ENCODE data around the gene HECA. TPM values are rescaled to one million over a fixed set of nuclear protein-coding genes. Genes with fewer than 3 reads are reported as not detected.

The HECA gene
- total and polyA plus RNA-seq, 4 donors: 2.3 to 11.1 (median 5.9) TPM

DNA sequence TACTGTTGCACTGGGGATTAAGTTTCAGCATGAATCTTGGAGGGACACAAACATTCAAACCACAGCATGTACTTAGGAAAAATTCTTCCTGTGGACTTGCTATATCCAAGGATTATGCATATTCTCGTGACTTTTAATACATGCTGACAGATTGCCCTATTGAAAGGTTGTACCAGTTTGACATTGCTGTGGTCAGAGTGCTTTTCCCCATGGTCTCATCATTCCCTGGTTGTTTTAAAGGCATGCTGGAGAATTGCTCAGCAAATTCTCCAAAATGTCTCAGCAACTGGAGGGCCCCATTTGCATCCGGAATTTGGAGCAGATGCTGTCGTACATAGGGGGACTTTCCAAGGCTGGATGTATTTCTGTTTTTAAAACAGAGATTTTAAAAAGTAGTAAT, 7.4 kb downstream of the HECA start:
- H3K9ac ChIP-seq (ENCODE audit: low read depth in 1 of 2, low read length in 2 of 2): no peak overlapping the region
- H3K27ac ChIP-seq (ENCODE audit: low read depth in 1 of 2, low read length in 2 of 2): no peak overlapping the region
- no peaks in the 10 kb centered on the region for H3K27me3 ChIP-seq (ENCODE audit: control insufficient read depth in 4 of 4, insufficient read depth in 4 of 4, low read length in 3 of 4)
- no peaks in the 10 kb centered on the region for H3K9me3 ChIP-seq (ENCODE audit: control insufficient read depth in 4 of 4, low read length in 3 of 4)
- WGBS: 95% methylated on average over 3 of the region's 3 CpGs
- no peak for DNase-seq (ENCODE audit: low spot score)
- TF ChIP-seq, protein P1, sequence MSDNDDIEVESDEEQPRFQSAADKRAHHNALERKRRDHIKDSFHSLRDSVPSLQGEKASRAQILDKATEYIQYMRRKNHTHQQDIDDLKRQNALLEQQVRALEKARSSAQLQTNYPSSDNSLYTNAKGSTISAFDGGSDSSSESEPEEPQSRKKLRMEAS (IDR thresholded peaks at IDR 0.05): no peak
- TF ChIP-seq HNF4A (conservative IDR thresholded peaks at IDR 0.05) (no peak), FOXA1 (IDR thresholded peaks at IDR 0.05) (no peak), FOXA2 (IDR thresholded peaks at IDR 0.05) (no peak), RXRA (IDR thresholded peaks at IDR 0.05) (no peak), TAF1 (conservative IDR thresholded peaks at IDR 0.05) (no peak), HNF4G (IDR thresholded peaks at IDR 0.05) (no peak), NR2F2 (IDR thresholded peaks at IDR 0.05) (no peak), RAD21 (IDR thresholded peaks at IDR 0.05) (no peak)
- TF ChIP-seq, protein P2, sequence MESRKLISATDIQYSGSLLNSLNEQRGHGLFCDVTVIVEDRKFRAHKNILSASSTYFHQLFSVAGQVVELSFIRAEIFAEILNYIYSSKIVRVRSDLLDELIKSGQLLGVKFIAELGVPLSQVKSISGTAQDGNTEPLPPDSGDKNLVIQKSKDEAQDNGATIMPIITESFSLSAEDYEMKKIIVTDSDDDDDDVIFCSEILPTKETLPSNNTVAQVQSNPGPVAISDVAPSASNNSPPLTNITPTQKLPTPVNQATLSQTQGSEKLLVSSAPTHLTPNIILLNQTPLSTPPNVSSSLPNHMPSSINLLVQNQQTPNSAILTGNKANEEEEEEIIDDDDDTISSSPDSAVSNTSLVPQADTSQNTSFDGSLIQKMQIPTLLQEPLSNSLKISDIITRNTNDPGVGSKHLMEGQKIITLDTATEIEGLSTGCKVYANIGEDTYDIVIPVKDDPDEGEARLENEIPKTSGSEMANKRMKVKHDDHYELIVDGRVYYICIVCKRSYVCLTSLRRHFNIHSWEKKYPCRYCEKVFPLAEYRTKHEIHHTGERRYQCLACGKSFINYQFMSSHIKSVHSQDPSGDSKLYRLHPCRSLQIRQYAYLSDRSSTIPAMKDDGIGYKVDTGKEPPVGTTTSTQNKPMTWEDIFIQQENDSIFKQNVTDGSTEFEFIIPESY (IDR thresholded peaks at IDR 0.05): no peak
- TF ChIP-seq, protein P3, sequence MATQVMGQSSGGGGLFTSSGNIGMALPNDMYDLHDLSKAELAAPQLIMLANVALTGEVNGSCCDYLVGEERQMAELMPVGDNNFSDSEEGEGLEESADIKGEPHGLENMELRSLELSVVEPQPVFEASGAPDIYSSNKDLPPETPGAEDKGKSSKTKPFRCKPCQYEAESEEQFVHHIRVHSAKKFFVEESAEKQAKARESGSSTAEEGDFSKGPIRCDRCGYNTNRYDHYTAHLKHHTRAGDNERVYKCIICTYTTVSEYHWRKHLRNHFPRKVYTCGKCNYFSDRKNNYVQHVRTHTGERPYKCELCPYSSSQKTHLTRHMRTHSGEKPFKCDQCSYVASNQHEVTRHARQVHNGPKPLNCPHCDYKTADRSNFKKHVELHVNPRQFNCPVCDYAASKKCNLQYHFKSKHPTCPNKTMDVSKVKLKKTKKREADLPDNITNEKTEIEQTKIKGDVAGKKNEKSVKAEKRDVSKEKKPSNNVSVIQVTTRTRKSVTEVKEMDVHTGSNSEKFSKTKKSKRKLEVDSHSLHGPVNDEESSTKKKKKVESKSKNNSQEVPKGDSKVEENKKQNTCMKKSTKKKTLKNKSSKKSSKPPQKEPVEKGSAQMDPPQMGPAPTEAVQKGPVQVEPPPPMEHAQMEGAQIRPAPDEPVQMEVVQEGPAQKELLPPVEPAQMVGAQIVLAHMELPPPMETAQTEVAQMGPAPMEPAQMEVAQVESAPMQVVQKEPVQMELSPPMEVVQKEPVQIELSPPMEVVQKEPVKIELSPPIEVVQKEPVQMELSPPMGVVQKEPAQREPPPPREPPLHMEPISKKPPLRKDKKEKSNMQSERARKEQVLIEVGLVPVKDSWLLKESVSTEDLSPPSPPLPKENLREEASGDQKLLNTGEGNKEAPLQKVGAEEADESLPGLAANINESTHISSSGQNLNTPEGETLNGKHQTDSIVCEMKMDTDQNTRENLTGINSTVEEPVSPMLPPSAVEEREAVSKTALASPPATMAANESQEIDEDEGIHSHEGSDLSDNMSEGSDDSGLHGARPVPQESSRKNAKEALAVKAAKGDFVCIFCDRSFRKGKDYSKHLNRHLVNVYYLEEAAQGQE (IDR thresholded peaks at IDR 0.05): no peak
- H3K4me1 ChIP-seq (ENCODE audit: control insufficient read depth in 4 of 4, insufficient read depth in 4 of 4, low read length in 3 of 4): peaks cover 0 to 3% (median 2%) of the 10 kb centered on the region in 4 donors
- H3K36me3 ChIP-seq (ENCODE audit: control insufficient read depth in 4 of 4, insufficient read depth in 3 of 4, low read depth in 1 of 4, low read length in 3 of 4): no peaks in the 10 kb centered on the region
- no peak overlapping the region for H3K4me3 ChIP-seq (ENCODE audit: low read depth in 1 of 3, low read length in 3 of 3)

GRCh38 chr6:139143111-139143510, 8.2 kb downstream of the HECA start:
- no peak for DNase-seq (ENCODE audit: low spot score)
- H3K36me3 ChIP-seq (ENCODE audit: control insufficient read depth in 4 of 4, insufficient read depth in 3 of 4, low read depth in 1 of 4, low read length in 3 of 4): no peaks in the 10 kb centered on the region
- TF ChIP-seq YY1 (IDR thresholded peaks at IDR 0.05) (no peak), FOXA1 (IDR thresholded peaks at IDR 0.05) (no peak), RAD21 (IDR thresholded peaks at IDR 0.05) (no peak), GABPA (IDR thresholded peaks at IDR 0.05 in 1 of 2, conservative IDR thresholded peaks at IDR 0.05 in 1 of 2) (no peak), EGR1 (IDR thresholded peaks at IDR 0.05; ENCODE audit: low read depth in 2 of 2) (no peak)
- TF ChIP-seq, protein P1 (IDR thresholded peaks at IDR 0.05): no peak
- TF ChIP-seq, protein P2 (IDR thresholded peaks at IDR 0.05): no peak
- peaks cover 0 to 7% (median 3%) of the 10 kb centered on the region in 4 donors for H3K4me1 ChIP-seq (ENCODE audit: control insufficient read depth in 4 of 4, insufficient read depth in 4 of 4, low read length in 3 of 4)
- WGBS: 89% methylated on average over 3 of the region's 3 CpGs
- no peaks in the 10 kb centered on the region for H3K9me3 ChIP-seq (ENCODE audit: control insufficient read depth in 4 of 4, low read length in 3 of 4)
- H3K27ac ChIP-seq (ENCODE audit: low read depth in 1 of 2, low read length in 2 of 2): no peak overlapping the region
- H3K9ac ChIP-seq (ENCODE audit: low read depth in 1 of 2, low read length in 2 of 2): no peak overlapping the region
- no peak overlapping the region for H3K4me3 ChIP-seq (ENCODE audit: low read depth in 1 of 3, low read length in 3 of 3)
- no peaks in the 10 kb centered on the region for H3K27me3 ChIP-seq (ENCODE audit: control insufficient read depth in 4 of 4, insufficient read depth in 4 of 4, low read length in 3 of 4)
